SK-N-SH (cell line): ENCODE results near the gene LRRC58. TPM values are rescaled to one million over a fixed set of nuclear protein-coding genes. Genes with fewer than 3 reads are reported as not detected.

Experiments used
- CTCF ChIA-PET: fragments of 300-600, 350-600 bp; formaldehyde crosslinking; extraction: SDS; loops from one replicate; lab custom pipeline; 2021; lab: Yijun Ruan, JAX
- POLR2A ChIA-PET: fragments of 350-600 bp; sonication (Branson Sonifier 250); formaldehyde crosslinking; extraction: SDS; loops from one replicate; lab custom pipeline; 2020; ENCODE audit warnings: antibody characterized with exemption, inconsistent platforms; lab: Yijun Ruan, JAX
- DNase-seq: peaks from one replicate; pipeline ENCODE4 v3.0.0; 2012
- H2AFZ ChIP-seq: fragments of 200-600 bp; sonication (generic); 2 replicates; pipeline ENCODE4 v1.8.1; 2016; ENCODE audit warnings: antibody characterized with exemption, mild to moderate bottlenecking, low read depth
- H3F3A ChIP-seq: fragments of 200-600 bp; sonication (generic); replicated peaks from 2 replicates; pipeline ENCODE3; 2016; ENCODE audit warnings: antibody characterized with exemption, mild to moderate bottlenecking; ENCODE audit not compliant: insufficient read depth
- H3K27ac ChIP-seq, 2 experiments: fragments of 200-500 bp in 1 of 2; fragments of 200-600 bp in 1 of 2; sonication (Bioruptor generic) in 1 of 2; sonication (generic), shearing (Covaris generic) in 1 of 2; 2 replicates each; pipeline versions ENCODE4 v1.5.1 to v1.6.1; 2014 to 2016; ENCODE audit warnings: low read depth in 2 of 2, inconsistent platforms in 1 of 2, low read length in 1 of 2, mild to moderate bottlenecking in 1 of 2, mixed read lengths in 1 of 2
- H3K27me3 ChIP-seq: fragments of 200-600 bp; sonication (generic), shearing (Covaris generic); 2 replicates; pipeline ENCODE4 v1.6.1; 2016; ENCODE audit warnings: mixed run types; ENCODE audit not compliant: insufficient read depth
- H3K36me3 ChIP-seq, 2 experiments: fragments of 200-500 bp in 1 of 2; fragments of 200-600 bp in 1 of 2; sonication (Bioruptor generic) in 1 of 2; sonication (generic) in 1 of 2; replicated peaks in 1 of 2; 2 replicates each; pipeline versions ENCODE3 to v1.5.1; 2014 to 2016; ENCODE audit warnings: low read length in 1 of 2, mild to moderate bottlenecking in 1 of 2; ENCODE audit not compliant: insufficient read depth in 2 of 2, control insufficient read depth in 1 of 2
- H3K4me1 ChIP-seq, 2 experiments: fragments of 200-500 bp in 1 of 2; fragments of 200-600 bp in 1 of 2; sonication (Bioruptor generic) in 1 of 2; sonication (generic), shearing (Covaris generic) in 1 of 2; 2 replicates each; pipeline versions ENCODE4 v1.5.1 to v1.6.1; 2014 to 2016; ENCODE audit warnings: low read depth in 1 of 2, low read length in 1 of 2, mixed run types in 1 of 2; ENCODE audit not compliant: insufficient read depth in 2 of 2, control insufficient read depth in 1 of 2
- H3K4me2 ChIP-seq: fragments of 200-600 bp; sonication (generic), shearing (Covaris generic); 2 replicates; pipeline ENCODE4 v1.6.1; 2017; ENCODE audit warnings: mixed run types
- H3K4me3 ChIP-seq, 2 experiments: fragments of 200-500 bp in 1 of 2; fragments of 200-600 bp in 1 of 2; sonication (Bioruptor generic) in 1 of 2; sonication (generic), shearing (Covaris generic) in 1 of 2; 2 replicates each; pipeline versions ENCODE4 v1.5.1 to v1.8.1; 2014 to 2016; ENCODE audit warnings: low read depth in 2 of 2, inconsistent platforms in 1 of 2, low read length in 1 of 2, mild to moderate bottlenecking in 1 of 2, mixed read lengths in 1 of 2, moderate library complexity in 1 of 2
- H3K79me2 ChIP-seq: fragments of 200-600 bp; sonication (generic); 2 replicates; pipeline ENCODE4 v1.8.1; 2017; ENCODE audit warnings: mild to moderate bottlenecking; ENCODE audit not compliant: insufficient read depth
- H3K9ac ChIP-seq: fragments of 200-600 bp; sonication (generic); 2 replicates; pipeline ENCODE4 v1.6.1; 2017; ENCODE audit warnings: mixed run types
- H3K9me2 ChIP-seq: fragments of 200-600 bp; sonication (generic); 2 replicates; pipeline ENCODE4 v1.6.1; 2017; ENCODE audit warnings: mixed run types
- H3K9me3 ChIP-seq: fragments of 200-600 bp; sonication (generic); 2 replicates; pipeline ENCODE4 v1.6.1; 2017; ENCODE audit warnings: mixed run types, mild to moderate bottlenecking, moderate library complexity
- H4K20me1 ChIP-seq: fragments of 200-600 bp; sonication (generic); 2 replicates; pipeline ENCODE4 v1.6.1; 2017; ENCODE audit warnings: mild to moderate bottlenecking, mixed run types; ENCODE audit not compliant: insufficient read depth
- ELF1 ChIP-seq: IDR thresholded peaks from 2 replicates; pipeline ENCODE4 v1.4.0; 2012
- EZH2phosphoT487 ChIP-seq: fragments of 200-600 bp; sonication (generic); IDR thresholded peaks from 2 replicates; pipeline ENCODE4 v1.6.1; 2017; ENCODE audit warnings: low read depth, mixed run types, mild to moderate bottlenecking, antibody characterized with exemption, moderate library complexity, borderline replicate concordance
- FOSL2 ChIP-seq: IDR thresholded peaks from 2 replicates; pipeline ENCODE4 v1.4.0; 2012; ENCODE audit warnings: low read depth, mild to moderate bottlenecking, moderate library complexity, borderline replicate concordance
- GABPA ChIP-seq: IDR thresholded peaks from 2 replicates; pipeline ENCODE4 v1.4.0; 2012; ENCODE audit warnings: low read depth, mild to moderate bottlenecking
- IRF3 ChIP-seq: fragments of 150-350 bp; IDR thresholded peaks from 2 replicates; pipeline ENCODE4 v1.6.1; 2016; ENCODE audit warnings: mild to moderate bottlenecking, low read depth, low read length
- MAX ChIP-seq: IDR thresholded peaks from 2 replicates; pipeline ENCODE4 v1.4.0; 2012; ENCODE audit warnings: low read depth
- MXI1 ChIP-seq: IDR thresholded peaks from 2 replicates; pipeline ENCODE4 v1.6.1; 2012; ENCODE audit warnings: mild to moderate bottlenecking, low read depth, low read length, improper control_type of control experiment
- NFIC ChIP-seq: IDR thresholded peaks from 2 replicates; pipeline ENCODE4 v1.4.0; 2012; ENCODE audit warnings: borderline replicate concordance
- NRF1 ChIP-seq: IDR thresholded peaks from 2 replicates; pipeline ENCODE4 v1.6.1; 2012; ENCODE audit warnings: low read depth, mild to moderate bottlenecking, low read length
- PBX3 ChIP-seq: IDR thresholded peaks from 2 replicates; pipeline ENCODE4; 2012
- RAD21 ChIP-seq: IDR thresholded peaks from 2 replicates; pipeline ENCODE4 v1.6.1; 2012; ENCODE audit warnings: mild to moderate bottlenecking, low read length
- SIN3A ChIP-seq: IDR thresholded peaks from 2 replicates; pipeline ENCODE4 v1.6.1; 2012; ENCODE audit warnings: low read depth, mild to moderate bottlenecking, low read length, moderate library complexity, borderline replicate concordance
- USF1 ChIP-seq: IDR thresholded peaks from 2 replicates; pipeline ENCODE4 v1.4.0; 2012; ENCODE audit warnings: low read depth, borderline replicate concordance
- USF2 ChIP-seq: fragments of 150-350 bp; IDR thresholded peaks from 2 replicates; pipeline ENCODE4 v1.6.1; 2017; ENCODE audit warnings: antibody characterized with exemption, low read length, low read depth, borderline replicate concordance
- WGBS: methylation state at CpG from one replicate; pipeline ENCODE4 v1.1.6; 2017; ENCODE audit warnings: low lambda C conversion rate; 5-methylcytosine and 5-hydroxymethylcytosine counted together
- polyA plus RNA-seq, 3 experiments: library from polyadenylated mRNA; depleted of rRNA; stranded (reverse); fragments of >200 nt; gene quantifications; 2 replicates each; pipeline ENCODE4 v1.2.3, GENCODE V29; 2012
- TF ChIP-seq, protein P1 (sequence below): fragments of 200-600 bp; sonication (generic); IDR thresholded peaks from 2 replicates; pipeline ENCODE4 v1.6.1; 2017; ENCODE audit warnings: antibody characterized with exemption, mild to moderate bottlenecking, moderate library complexity
- TF ChIP-seq, protein P2 (sequence below): IDR thresholded peaks from 2 replicates; pipeline ENCODE4 v1.6.1; 2012; ENCODE audit warnings: mild to moderate bottlenecking, low read depth, low read length, moderate library complexity

LRRC58 gene
- polyA plus RNA-seq, 1 of the 3 experiments (the other 2 are of a cell fraction), result 5.8 TPM

- ChIA-PET CTCF (no interaction called here), POLR2A (no interaction called here)
- 93% methylated on average over 8 of the region's 8 CpGs for WGBS
These were observed 16.5 kb downstream of the LRRC58 start for GRCh38 chr3:120332646-120333045.

GRCh38 chr3:120331076-120331475, 18.1 kb downstream of the LRRC58 start:
- no peaks in the 10 kb centered on the region for H4K20me1 ChIP-seq
- POLR2A ChIA-PET, result no interaction called here
- H3K4me2 ChIP-seq, result no peak overlapping the region
- no peak overlapping the region for H3K9ac ChIP-seq
- H3F3A ChIP-seq, result peaks cover 5% of the 10 kb centered on the region
- H3K27me3 ChIP-seq, result no peaks in the 10 kb centered on the region
- no peaks in the 10 kb centered on the region for H3K9me2 ChIP-seq
- H3K79me2 ChIP-seq, result peaks cover 6% of the 10 kb centered on the region
- DNase-seq, result no peak
- no peaks in the 10 kb centered on the region for H3K9me3 ChIP-seq
- H2AFZ ChIP-seq, result no peak overlapping the region
- no peak overlapping the region for H3K27ac ChIP-seq
- CTCF ChIA-PET, result interaction anchor here (1.4 to 1.5 kb wide), 2 partner anchors 18 to 86 kb away, joined by 4 read pairs; partner anchors contain the start of gene LRRC58
- H3K4me3 ChIP-seq, result no peak overlapping the region
- 93% methylated on average over 2 of the region's 2 CpGs for WGBS
- H3K4me1 ChIP-seq, result no peaks in the 10 kb centered on the region; a peak in 1 of 4 replicates
- H3K36me3 ChIP-seq, result peaks cover 68 to 71% of the 10 kb centered on the region in 2 experiments
- no peak for TF ChIP-seq MAX
- TF ChIP-seq SIN3A, result no peak
- TF ChIP-seq, protein P1, sequence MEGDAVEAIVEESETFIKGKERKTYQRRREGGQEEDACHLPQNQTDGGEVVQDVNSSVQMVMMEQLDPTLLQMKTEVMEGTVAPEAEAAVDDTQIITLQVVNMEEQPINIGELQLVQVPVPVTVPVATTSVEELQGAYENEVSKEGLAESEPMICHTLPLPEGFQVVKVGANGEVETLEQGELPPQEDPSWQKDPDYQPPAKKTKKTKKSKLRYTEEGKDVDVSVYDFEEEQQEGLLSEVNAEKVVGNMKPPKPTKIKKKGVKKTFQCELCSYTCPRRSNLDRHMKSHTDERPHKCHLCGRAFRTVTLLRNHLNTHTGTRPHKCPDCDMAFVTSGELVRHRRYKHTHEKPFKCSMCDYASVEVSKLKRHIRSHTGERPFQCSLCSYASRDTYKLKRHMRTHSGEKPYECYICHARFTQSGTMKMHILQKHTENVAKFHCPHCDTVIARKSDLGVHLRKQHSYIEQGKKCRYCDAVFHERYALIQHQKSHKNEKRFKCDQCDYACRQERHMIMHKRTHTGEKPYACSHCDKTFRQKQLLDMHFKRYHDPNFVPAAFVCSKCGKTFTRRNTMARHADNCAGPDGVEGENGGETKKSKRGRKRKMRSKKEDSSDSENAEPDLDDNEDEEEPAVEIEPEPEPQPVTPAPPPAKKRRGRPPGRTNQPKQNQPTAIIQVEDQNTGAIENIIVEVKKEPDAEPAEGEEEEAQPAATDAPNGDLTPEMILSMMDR, result no peak
- no peak for TF ChIP-seq NRF1
- no peak for TF ChIP-seq PBX3
- no peak for TF ChIP-seq GABPA
- TF ChIP-seq, protein P2, sequence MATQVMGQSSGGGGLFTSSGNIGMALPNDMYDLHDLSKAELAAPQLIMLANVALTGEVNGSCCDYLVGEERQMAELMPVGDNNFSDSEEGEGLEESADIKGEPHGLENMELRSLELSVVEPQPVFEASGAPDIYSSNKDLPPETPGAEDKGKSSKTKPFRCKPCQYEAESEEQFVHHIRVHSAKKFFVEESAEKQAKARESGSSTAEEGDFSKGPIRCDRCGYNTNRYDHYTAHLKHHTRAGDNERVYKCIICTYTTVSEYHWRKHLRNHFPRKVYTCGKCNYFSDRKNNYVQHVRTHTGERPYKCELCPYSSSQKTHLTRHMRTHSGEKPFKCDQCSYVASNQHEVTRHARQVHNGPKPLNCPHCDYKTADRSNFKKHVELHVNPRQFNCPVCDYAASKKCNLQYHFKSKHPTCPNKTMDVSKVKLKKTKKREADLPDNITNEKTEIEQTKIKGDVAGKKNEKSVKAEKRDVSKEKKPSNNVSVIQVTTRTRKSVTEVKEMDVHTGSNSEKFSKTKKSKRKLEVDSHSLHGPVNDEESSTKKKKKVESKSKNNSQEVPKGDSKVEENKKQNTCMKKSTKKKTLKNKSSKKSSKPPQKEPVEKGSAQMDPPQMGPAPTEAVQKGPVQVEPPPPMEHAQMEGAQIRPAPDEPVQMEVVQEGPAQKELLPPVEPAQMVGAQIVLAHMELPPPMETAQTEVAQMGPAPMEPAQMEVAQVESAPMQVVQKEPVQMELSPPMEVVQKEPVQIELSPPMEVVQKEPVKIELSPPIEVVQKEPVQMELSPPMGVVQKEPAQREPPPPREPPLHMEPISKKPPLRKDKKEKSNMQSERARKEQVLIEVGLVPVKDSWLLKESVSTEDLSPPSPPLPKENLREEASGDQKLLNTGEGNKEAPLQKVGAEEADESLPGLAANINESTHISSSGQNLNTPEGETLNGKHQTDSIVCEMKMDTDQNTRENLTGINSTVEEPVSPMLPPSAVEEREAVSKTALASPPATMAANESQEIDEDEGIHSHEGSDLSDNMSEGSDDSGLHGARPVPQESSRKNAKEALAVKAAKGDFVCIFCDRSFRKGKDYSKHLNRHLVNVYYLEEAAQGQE, result no peak

More at GRCh38 chr3:120332646-120333045, 16.5 kb downstream of the LRRC58 start:
- Histone ChIP-seq H3K9me2 (no peaks in the 10 kb centered on the region), H3K4me3 (no peak overlapping the region), H3K36me3 (peaks cover 64 to 73% of the 10 kb centered on the region in 2 experiments), H4K20me1 (no peaks in the 10 kb centered on the region), H3K9ac (no peak overlapping the region), H3K4me1 (no peaks in the 10 kb centered on the region; a peak in 1 of 4 replicates), H3K79me2 (peaks cover 13% of the 10 kb centered on the region), H3K4me2 (no peak overlapping the region), H2AFZ (no peak overlapping the region), H3K27me3 (no peaks in the 10 kb centered on the region), H3F3A (peaks cover 8% of the 10 kb centered on the region), H3K27ac (no peak overlapping the region), H3K9me3 (no peaks in the 10 kb centered on the region)
- TF ChIP-seq IRF3, result no peak
- no peak for TF ChIP-seq MXI1
- no peak for TF ChIP-seq SIN3A
- no peak for TF ChIP-seq ELF1
- no peak for TF ChIP-seq RAD21
- TF ChIP-seq USF2, result no peak
- no peak for TF ChIP-seq NFIC
- TF ChIP-seq USF1, result no peak
- no peak for TF ChIP-seq NRF1
- TF ChIP-seq EZH2phosphoT487, result no peak
- TF ChIP-seq FOSL2, result no peak
- DNase-seq, result no peak
